ENCODE results near the gene AHCTF1. TPM values are rescaled to one million over a fixed set of nuclear protein-coding genes. Genes with fewer than 3 reads are reported as not detected.

The AHCTF1 gene
- total RNA-seq, 2 experiments from 2014 or later, result 35.8 to 36.6 TPM

Other genes with a start within 250 kb of the AHCTF1 start
- 10 to 100 TPM; 13.7 to 14.4 TPM for gene SCCPDH, start 207.5 kb downstream of the AHCTF1 start, total RNA-seq
- gene ZNF695, start 76.1 kb upstream of the AHCTF1 start, total RNA-seq, result under 1 TPM; 0.36 to 0.40 TPM
- 1 to 10 TPM; 1.5 to 1.6 TPM for gene ZNF670, start 146.9 kb upstream of the AHCTF1 start, total RNA-seq
- 10 to 100 TPM; 12.8 to 14.1 TPM for gene ZNF669, start 172.4 kb upstream of the AHCTF1 start, total RNA-seq
- 10 to 100 TPM; 28.6 to 29.0 TPM for gene ZNF124, start 240.1 kb upstream of the AHCTF1 start, total RNA-seq

Data from activated naive CD8-positive, alpha-beta T cell treated with anti-CD3 and anti-CD28 coated beads, Interleukin-2, amount 10 ng/mL, durations not matched to agents 7 days and 5 days (primary cell).